ENCODE measurements around the gene THOC6. TPM values are rescaled to one million over a fixed set of nuclear protein-coding genes. Genes with fewer than 3 reads are reported as not detected.

Gene THOC6
- total and polyA plus RNA-seq, 2 donors (not counting 3 experiments of a cell fraction or from before 2014, with no cell fraction given) = 23.9 to 39.3 TPM

GRCh38 chr16:3019594-3020246, 4.1 kb upstream of the THOC6 start:
- DNase-seq (ENCODE audit: low read depth, low spot score) = no peak
- POLR2A ChIA-PET = interaction anchor here (0.5 to 2.2 kb wide), 7 partner anchors 7 to 1563 kb away, joined by 3 to 16 read pairs (median 6); partner anchors contain the start of gene ZNF213
- H3K27me3 ChIP-seq (ENCODE audit: control insufficient read depth in 2 of 2, insufficient read depth in 2 of 2, low read length in 2 of 2) = peaks cover 0 to 2% of the 10 kb centered on the region in 2 experiments
- H3K36me3 ChIP-seq (ENCODE audit: control insufficient read depth in 2 of 2, extremely low read depth in 1 of 2, insufficient read depth in 2 of 2, low read length in 2 of 2) = no peaks in the 10 kb centered on the region
- no peaks in the 10 kb centered on the region for H3K9me3 ChIP-seq (replicated peaks; ENCODE audit: control insufficient read depth, insufficient read depth, low read length)
- H2AFZ ChIP-seq (ENCODE audit: low read depth, low read length) = peak overlapping the region; percentile 18
- intact Hi-C loops (cut with micrococcal nuclease) (loop anchor here (1.0 to 2.0 kb wide), 3 partner anchors 15 to 115 kb away; partner anchors contain the start of gene PAQR4), dilution Hi-C loops (cut with MboI; ENCODE audit: extremely low pct_ligation_motif_present, low sequenced_read_pairs) (no loop called here)
- H4K20me1 ChIP-seq (replicated peaks; ENCODE audit: control insufficient read depth, extremely low read depth, insufficient read depth, low read length) = no peaks in the 10 kb centered on the region
- peaks cover 18% of the 10 kb centered on the region for H3K4me1 ChIP-seq (ENCODE audit: control insufficient read depth, extremely low read depth, insufficient read depth, low read length)
- H3K9ac ChIP-seq (replicated peaks; ENCODE audit: extremely low read depth, insufficient read depth, low read length) = no peak overlapping the region
- H3K79me2 ChIP-seq (ENCODE audit: control insufficient read depth, insufficient read depth, low read length) = peaks cover 2% of the 10 kb centered on the region
- H3K9me1 ChIP-seq (replicated peaks; ENCODE audit: control insufficient read depth, extremely low read depth, insufficient read depth, low read length) = no peaks in the 10 kb centered on the region
- H3K4me3 ChIP-seq (replicated peaks in 1 of 3; ENCODE audit: insufficient read depth in 1 of 3, low read depth in 1 of 3, low read length in 3 of 3) = peak overlapping the region in 1 of 3 experiments; percentile 16
- no peak overlapping the region for H3K4me2 ChIP-seq (ENCODE audit: insufficient read depth, low read length)
- BruUV-seq (replicated peaks) = no TSS peak
- TF ChIP-seq POLR2A (IDR thresholded peaks at IDR 0.05; ENCODE audit: low read depth, low read length) (no peak), POLR2AphosphoS5 (IDR thresholded peaks at IDR 0.05; ENCODE audit: insufficient read depth, low read depth, low read length) (no peak), MYC (IDR thresholded peaks at IDR 0.05; ENCODE audit: low read depth, low read length) (no peak), FOS (IDR thresholded peaks at IDR 0.05; ENCODE audit: borderline replicate concordance, insufficient read depth, low read length) (no peak), MAX (IDR thresholded peaks at IDR 0.05; ENCODE audit: insufficient read depth, insufficient read length) (no peak), CTCF (IDR thresholded peaks at IDR 0.05; ENCODE audit: extremely low read depth in 1 of 2, insufficient read depth in 1 of 2, low read depth in 1 of 2, low read length in 2 of 2) (no peak), JUN (IDR thresholded peaks at IDR 0.05; ENCODE audit: borderline replicate concordance, insufficient read depth, insufficient read length, low read depth) (no peak), EZH2 (IDR thresholded peaks at IDR 0.05; ENCODE audit: borderline replicate concordance, low read depth, low read length, severe bottlenecking) (no peak), GATA2 (IDR thresholded peaks at IDR 0.05; ENCODE audit: insufficient read depth, insufficient read length, low read depth, low read length) (no peak)
- FAIRE-seq = peak; percentile 75
- H3K27ac ChIP-seq (ENCODE audit: insufficient read depth, low read depth, low read length) = no peak overlapping the region
- CTCF ChIA-PET = interaction anchor here (1.1 to 6.1 kb wide), 7 partner anchors 8 to 39 kb away, joined by 3 to 52 read pairs (median 9); no protein-coding TSS in a partner anchor

Measured in endothelial cell of umbilical vein (primary cell).